GM19328 (cell line): Measurements from ENCODE around the gene HSPA12A.

Source experiments
- ATAC-seq: cut with Tn5 transposase; IDR thresholded peaks from one replicate; pipeline ENCODE4 v1.9.1; 2021; ENCODE audit warnings: mild to moderate bottlenecking, moderate library complexity; ENCODE audit not compliant: unreplicated experiment

Gene HSPA12A

GRCh38 chr10:116744163-116744753 is 1.9 kb upstream of the HSPA12A start:
- ATAC-seq: no peak

- ATAC-seq: no peak
These were observed 1.1 kb upstream of the HSPA12A start for GRCh38 chr10:116743266-116744064.

DNA sequence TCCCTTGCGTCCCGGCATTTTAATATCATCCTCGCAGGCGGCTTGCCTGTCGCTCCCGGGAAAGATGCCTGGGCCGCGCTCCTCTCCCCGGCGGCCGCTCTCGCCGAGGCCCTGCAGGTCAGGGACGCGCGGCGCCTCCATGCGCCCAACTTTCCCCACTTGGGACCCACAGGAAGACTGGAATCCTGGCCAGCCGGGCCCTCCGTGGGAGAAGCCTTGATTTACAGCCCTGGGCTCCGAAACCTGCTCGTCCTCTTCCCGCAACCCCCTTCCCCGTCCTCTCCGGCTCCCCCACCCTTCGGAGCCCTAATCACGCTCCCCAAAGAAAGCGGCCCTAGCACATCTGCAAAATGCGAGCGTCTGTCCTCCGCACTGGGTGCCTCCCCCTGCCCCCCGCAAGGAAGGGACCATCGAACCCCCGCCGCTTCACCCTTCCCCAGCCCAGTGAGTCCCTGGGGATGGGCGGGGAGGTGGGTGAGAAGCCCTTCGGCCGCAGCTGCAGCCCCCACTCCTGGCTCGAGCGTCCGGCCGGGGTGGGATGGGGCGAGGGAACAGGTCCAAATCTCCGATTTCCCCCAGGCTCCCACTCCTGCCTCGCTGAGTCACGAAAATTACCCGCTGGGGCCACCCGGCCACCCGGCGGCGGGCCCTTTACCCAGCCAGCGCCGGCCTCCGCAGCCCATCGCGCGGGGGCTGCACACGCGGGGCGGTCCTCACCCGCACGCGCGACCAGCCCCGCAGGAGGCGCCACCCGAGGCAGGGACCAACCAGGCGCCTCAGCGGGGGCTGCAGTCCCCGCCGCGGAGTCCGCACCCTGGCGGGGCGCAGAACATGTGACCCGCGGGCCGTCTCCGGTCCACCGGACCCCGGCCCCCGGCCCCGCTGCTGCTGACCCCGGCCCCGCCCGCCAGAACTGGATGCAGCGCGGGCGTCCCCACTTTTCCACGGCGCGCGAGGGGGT is 695 bp downstream of the HSPA12A start:
- peak; percentile 11 for ATAC-seq

GRCh38 chr10:116740971-116741370 is 1.4 kb downstream of the HSPA12A start:
- ATAC-seq: no peak

DNA sequence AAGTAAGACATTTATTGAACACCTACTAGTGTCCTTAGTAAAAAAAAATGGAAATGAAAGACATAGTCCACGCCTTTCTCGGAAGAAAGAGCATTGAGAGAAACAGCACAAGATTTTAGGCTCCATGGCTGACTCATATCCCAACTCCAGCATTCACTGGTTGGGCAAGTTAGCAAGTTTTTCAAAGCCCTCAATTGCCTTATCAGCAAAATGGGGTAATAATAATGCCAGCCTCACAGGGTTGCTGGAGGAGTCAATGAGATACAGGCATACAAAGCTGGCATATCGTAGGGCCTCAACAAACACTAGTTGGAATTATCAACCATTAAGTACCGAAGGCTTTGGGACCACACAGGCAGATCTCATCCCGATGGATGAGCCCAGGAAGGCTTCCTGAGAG is 4.0 kb downstream of the HSPA12A start:
- no peak for ATAC-seq

DNA sequence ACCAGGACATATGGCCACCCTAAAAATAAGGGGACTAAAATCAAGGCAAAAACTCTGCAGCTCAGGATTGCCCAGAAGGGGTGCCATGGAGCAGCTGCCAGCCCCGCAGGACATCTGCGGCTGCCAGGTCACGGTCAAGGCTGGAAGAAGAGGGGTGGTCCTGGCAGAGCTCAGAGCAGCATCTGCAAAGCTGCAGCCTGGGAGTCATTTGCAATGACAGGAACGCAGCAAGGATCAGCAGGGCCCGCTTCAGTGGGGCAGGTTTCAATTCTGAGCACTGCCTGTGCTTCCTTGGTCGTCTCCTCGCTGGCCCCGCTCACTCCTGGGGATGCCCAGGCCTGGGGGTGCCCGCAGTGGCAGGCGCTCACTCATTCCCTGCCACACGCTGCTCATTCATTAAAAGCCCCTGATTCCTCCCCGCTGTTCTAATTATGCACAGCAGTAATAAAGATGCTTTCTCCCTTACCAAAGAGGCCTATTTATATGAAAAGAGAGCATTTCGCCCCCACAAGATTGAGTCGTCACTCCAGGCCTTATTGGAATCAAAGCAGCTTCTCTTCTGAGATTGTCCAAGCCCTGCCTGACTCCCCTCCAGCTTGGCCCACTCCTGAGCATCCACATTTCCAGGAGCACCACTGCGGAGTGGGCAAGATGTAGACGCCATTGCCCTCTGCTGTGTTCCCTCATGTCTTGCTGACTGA is 4.6 kb downstream of the HSPA12A start:
- no peak for ATAC-seq

DNA sequence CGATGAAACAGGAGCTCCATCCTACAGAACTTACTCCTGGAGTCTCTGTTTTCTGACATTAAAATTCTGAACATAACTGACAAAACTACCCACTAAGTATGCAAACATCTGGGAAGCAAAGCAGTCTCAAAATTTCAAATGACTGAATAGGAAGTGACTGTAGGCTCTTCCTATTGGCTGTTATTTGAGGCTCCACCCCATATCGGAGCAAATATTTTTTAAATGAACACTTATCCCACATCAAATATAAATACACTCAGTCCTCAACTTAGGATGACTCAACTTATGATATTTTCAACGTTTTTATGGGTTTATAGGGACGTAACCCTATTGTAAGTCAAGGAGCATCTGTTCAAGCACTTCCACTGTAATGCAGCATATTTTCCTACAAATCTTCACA is 8.8 kb downstream of the HSPA12A start:
- no peak for ATAC-seq

DNA sequence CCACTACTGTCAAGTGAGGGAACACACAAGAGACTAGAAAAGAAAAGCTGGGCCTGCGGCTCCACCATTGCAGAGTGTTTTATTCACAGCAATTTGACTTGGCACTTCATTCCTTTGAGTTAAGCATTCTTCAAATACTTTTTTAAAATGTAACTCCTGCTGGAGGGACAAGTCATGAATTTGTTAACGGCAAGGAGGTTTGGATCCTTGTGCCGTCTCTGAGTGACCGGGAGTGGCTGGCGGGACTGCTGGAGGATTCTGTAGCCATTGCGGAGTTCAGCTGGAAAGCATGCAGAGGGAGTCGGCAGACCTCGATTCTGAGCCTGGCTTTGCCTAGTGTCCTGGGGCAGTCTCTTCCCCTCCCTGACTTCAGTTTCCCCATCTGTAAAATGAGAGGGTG is 9.8 kb downstream of the HSPA12A start:
- no peak for ATAC-seq

DNA sequence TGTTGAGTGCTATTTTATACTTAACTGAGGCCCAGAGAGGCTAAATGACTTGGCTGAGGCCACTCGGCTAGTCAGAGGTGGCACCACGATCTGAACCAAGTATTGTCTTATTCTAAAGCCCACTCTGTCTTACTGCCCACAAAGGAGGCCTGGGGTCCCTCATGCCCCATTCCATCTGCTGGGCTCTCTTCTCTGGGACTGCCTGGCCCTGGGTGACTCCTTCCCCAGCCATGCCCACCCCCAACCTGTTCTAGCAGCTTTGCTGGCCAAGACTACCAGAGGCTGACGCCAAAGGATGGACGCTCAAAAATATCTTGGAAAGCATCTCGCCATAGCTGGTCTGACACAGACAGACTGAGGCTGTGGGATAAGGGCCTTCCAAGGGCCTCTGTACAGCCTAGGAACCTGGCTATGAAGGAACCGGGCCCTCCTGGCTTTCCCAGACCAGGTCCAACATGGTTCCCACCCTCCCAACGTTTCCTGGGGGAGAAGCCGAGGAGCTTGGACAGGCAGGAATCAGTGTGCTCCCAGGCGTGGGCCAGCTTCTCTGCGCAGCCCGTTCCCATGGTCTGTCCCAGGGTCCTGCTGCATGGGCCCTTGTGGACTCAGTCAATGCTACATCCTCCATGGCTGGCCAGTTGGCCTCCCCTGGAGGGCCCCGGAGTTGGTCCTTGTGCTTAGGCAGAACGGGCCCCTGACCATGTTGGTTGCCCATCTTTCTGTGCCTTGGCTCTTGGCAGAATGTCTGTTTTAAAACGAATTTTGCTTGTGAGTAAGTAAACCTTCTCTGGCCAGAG is 11.7 kb downstream of the HSPA12A start:
- ATAC-seq: no peak

GRCh38 chr10:116729243-116729642 is 13.1 kb downstream of the HSPA12A start:
- ATAC-seq: no peak

DNA sequence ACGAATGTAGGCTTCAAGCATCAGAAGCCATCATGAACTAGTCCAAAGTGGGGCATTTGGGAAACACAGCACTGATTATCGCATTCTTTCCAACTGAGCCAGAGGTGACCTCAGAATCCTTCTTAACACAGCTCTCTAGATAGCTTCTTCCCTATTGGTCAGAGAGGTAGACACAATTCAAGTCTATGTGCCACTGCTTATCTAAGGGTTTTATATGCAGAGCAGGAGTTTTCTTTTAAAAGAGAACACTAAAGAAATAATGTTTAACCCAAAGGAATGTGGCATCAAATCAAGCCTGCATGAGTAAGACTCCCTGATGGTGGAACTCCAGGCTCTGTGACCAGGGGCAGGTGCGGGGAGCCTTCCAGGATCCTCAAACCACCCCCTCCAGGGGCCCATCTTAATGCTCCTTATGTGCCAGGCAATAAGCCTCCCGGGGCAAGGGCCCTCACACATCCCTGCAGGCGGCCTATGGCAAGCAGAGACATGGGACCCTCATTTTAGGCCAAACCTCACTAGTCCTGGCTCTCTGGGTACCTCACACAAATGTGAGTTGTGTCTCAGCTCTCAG is 13.8 kb downstream of the HSPA12A start:
- no peak for ATAC-seq

- no peak for ATAC-seq
These were observed 18.7 kb downstream of the HSPA12A start for GRCh38 chr10:116723428-116724281.

GRCh38 chr10:116722736-116723427 is 19.5 kb downstream of the HSPA12A start:
- ATAC-seq: no peak

GRCh38 chr10:116721547-116722392 is 20.6 kb downstream of the HSPA12A start:
- no peak for ATAC-seq

DNA sequence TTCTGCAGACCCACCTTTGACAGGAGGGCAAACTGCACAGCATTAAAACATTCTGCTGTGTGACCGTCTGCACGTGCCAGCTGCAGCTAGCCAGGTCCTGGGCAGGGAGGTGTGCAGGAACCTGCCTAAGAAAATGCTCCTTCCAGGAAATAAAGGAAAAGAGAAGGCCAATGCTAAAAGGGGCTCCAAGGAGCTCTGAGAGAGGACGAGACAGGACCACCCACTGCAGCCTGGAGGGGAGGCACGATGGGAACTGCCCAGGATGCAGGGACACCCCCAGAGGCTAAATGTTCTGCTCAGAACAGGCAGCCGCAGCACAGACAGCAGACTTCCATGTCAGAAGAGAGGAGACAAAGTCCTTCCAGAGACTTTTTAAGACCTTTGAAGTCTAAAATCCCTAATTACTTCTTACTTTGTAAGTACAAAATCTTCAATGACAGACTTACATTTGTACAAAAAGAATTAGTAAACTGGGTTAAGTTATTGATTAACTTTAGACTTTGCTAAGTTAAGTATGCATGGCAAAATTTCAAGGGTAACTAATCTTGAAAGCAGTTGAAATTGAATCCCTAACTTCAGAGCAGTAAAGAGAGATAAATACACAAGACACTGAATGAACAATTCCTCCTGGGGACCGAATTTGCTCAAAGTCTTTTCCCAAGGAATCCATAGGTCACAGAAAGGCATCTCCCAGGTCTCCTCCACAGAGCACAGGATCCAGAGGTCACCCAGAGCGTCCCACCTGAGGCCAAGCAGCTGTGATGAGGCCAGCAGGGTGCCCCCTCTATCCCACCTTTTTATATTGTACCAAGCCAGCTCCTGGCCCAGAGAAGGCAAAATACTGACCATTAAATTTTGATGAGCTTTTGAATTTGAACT is 21.5 kb downstream of the HSPA12A start:
- no peak for ATAC-seq

- no peak for ATAC-seq
These were observed 22.1 kb downstream of the HSPA12A start for GRCh38 chr10:116720241-116720643.
